ENCODE measurements around the gene CAMK1G. TPM values are rescaled to one million over a fixed set of nuclear protein-coding genes. Genes with fewer than 3 reads are reported as not detected.

The CAMK1G gene
- total and polyA plus RNA-seq, 10 of the 15 experiments (the other 5 are each of a cell fraction or from before 2014, with no cell fraction given), result 0.18 to 0.20 TPM; not detected in 8

DNA sequence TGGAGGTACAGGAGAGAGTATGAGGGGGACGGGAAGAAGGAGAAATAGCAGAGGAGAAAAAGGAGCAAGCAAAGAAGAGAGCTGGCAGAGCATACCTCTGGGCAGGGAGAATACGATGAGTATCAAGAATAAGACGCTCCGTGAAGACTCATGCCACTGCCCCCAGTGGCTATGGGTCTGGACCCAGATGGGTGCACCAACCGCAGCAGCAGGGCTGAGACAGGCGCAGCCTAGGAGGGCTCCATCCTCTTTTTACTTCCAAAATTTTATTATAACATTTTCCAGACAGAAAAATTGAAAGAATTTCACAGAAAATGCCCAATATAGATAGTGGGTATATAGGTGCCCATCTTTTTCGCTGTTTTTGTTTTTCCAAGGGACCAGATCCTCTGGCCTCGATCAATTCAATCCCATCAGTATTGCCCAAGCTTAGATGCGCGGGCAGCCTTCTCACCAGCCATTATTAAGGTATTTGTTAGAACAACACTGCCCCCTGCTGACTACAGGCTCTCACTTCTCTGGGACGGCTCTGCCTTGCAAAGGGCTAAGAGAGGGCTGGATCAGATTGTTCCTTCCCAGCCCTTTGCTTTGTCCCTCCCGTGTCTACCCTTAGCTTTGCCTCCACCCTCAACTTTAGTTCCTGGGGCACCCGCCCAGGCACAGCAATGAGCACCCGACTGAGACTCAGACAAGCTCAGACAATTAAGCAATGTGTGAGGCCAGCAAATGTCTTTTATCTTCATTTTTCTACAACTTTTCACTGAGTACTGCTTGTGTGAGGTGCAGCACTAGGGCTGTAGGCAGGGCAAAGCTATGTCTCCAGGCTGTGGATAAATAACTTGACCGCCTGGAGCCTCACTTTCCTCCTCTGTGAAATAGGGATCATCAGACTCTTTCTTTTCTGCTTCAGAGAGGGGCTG, 17.5 kb upstream of the CAMK1G start:
- in situ Hi-C loops (cut with MboI) (no loop called here), intact Hi-C loops (cut with micrococcal nuclease; ENCODE audit: unreplicated experiment) (loop anchor here (2.0 kb wide), 1 partner anchor 363 kb away; no protein-coding TSS in a partner anchor)
- FAIRE-seq, result peak; percentile 80
- H3K9ac ChIP-seq (ENCODE audit: control insufficient read depth, insufficient read depth, low read length), result no peak overlapping the region
- no peak overlapping the region for H3K4me3 ChIP-seq
- H3K79me2 ChIP-seq (ENCODE audit: control insufficient read depth, insufficient read depth, low read length), result no peaks in the 10 kb centered on the region
- no peaks in the 10 kb centered on the region for H3K9me3 ChIP-seq (replicated peaks; ENCODE audit: control insufficient read depth, insufficient read depth, low read length)
- 22% methylated on average over 15 of the region's 15 CpGs for WGBS (ENCODE audit: insufficient coverage, insufficient replicate concordance, low lambda C conversion rate, missing lambda C conversion rate)
- H3K4me1 ChIP-seq (ENCODE audit: control insufficient read depth, insufficient read depth, low read length), result no peaks in the 10 kb centered on the region
- H3K27ac ChIP-seq (ENCODE audit: control insufficient read depth, insufficient read depth), result no peak overlapping the region
- no peaks in the 10 kb centered on the region for H3K36me3 ChIP-seq (ENCODE audit: control insufficient read depth in 2 of 2, insufficient read depth in 2 of 2, low read length in 1 of 2)
- H2AFZ ChIP-seq (ENCODE audit: control insufficient read depth, low read depth, low read length), result no peak overlapping the region
- no TSS peak for BruUV-seq (replicated peaks)
- CTCF ChIA-PET, result interaction anchor here (0.6 to 24.2 kb wide), 63 partner anchors 8 to 950 kb away, joined by 3 to 307 read pairs (median 4); partner anchors contain the start of genes CAMK1G, G0S2, HSD11B1 and UTP25
- H3K4me2 ChIP-seq (ENCODE audit: control insufficient read depth, insufficient read depth), result no peak overlapping the region
- RAD21 ChIA-PET (ENCODE audit: unreplicated experiment), result interaction anchor here (0.6 to 2.4 kb wide), 6 partner anchors 18 to 365 kb away, joined by 3 to 11 read pairs (median 4); no protein-coding TSS in a partner anchor
- no peak for DNase-seq (ENCODE audit: low read depth, low spot score)
- no peaks in the 10 kb centered on the region for H4K20me1 ChIP-seq (ENCODE audit: control insufficient read depth, insufficient read depth)
- ATAC-seq, result peak; percentile 96
- POLR2A ChIA-PET, result no interaction called here
- H3K27me3 ChIP-seq (replicated peaks in 1 of 2; ENCODE audit: control insufficient read depth in 2 of 2, insufficient read depth in 2 of 2, low read length in 1 of 2), result peaks cover 0 to 5% of the 10 kb centered on the region in 2 experiments; a peak in 3 of 4 replicates
- SMC1A ChIA-PET (ENCODE audit: uncharacterized antibody, unreplicated experiment), result interaction anchor here (0.9 to 5.1 kb wide), 9 partner anchors 10 to 203 kb away, joined by 3 to 46 read pairs (median 4); no protein-coding TSS in a partner anchor
- TF ChIP-seq BHLHE40 (IDR thresholded peaks at IDR 0.05; ENCODE audit: borderline replicate concordance in 1 of 2, low read depth in 2 of 2, low read length in 1 of 2) (no peak), ZNF622 (IDR thresholded peaks at IDR 0.05) (no peak), STAT3 (IDR thresholded peaks at IDR 0.05; ENCODE audit: low read depth, low read length) (no peak), NFXL1 (IDR thresholded peaks at IDR 0.05; ENCODE audit: borderline replicate concordance) (no peak), YY1 (IDR thresholded peaks at IDR 0.05; ENCODE audit: low read depth, low read length) (peak; percentile 73), SMC3 (IDR thresholded peaks at IDR 0.05; ENCODE audit: borderline replicate concordance, low read length) (peak; percentile 39; the same call in 1 of the 2 replicates), MEF2A (IDR thresholded peaks at IDR 0.05; ENCODE audit: insufficient read depth, low read depth, low read length) (no peak), EP300 (IDR thresholded peaks at IDR 0.05; ENCODE audit: borderline replicate concordance in 1 of 2, control insufficient read depth in 1 of 2, low read depth in 2 of 2, low read length in 2 of 2) (no peak), ZNF24 (IDR thresholded peaks at IDR 0.05) (no peak), NFYA (IDR thresholded peaks at IDR 0.05; ENCODE audit: borderline replicate concordance, low read depth, low read length) (no peak), RAD21 (IDR thresholded peaks at IDR 0.05; ENCODE audit: insufficient read depth, low read depth, low read length) (peak; percentile 68)
- TF ChIP-seq, protein P1, sequence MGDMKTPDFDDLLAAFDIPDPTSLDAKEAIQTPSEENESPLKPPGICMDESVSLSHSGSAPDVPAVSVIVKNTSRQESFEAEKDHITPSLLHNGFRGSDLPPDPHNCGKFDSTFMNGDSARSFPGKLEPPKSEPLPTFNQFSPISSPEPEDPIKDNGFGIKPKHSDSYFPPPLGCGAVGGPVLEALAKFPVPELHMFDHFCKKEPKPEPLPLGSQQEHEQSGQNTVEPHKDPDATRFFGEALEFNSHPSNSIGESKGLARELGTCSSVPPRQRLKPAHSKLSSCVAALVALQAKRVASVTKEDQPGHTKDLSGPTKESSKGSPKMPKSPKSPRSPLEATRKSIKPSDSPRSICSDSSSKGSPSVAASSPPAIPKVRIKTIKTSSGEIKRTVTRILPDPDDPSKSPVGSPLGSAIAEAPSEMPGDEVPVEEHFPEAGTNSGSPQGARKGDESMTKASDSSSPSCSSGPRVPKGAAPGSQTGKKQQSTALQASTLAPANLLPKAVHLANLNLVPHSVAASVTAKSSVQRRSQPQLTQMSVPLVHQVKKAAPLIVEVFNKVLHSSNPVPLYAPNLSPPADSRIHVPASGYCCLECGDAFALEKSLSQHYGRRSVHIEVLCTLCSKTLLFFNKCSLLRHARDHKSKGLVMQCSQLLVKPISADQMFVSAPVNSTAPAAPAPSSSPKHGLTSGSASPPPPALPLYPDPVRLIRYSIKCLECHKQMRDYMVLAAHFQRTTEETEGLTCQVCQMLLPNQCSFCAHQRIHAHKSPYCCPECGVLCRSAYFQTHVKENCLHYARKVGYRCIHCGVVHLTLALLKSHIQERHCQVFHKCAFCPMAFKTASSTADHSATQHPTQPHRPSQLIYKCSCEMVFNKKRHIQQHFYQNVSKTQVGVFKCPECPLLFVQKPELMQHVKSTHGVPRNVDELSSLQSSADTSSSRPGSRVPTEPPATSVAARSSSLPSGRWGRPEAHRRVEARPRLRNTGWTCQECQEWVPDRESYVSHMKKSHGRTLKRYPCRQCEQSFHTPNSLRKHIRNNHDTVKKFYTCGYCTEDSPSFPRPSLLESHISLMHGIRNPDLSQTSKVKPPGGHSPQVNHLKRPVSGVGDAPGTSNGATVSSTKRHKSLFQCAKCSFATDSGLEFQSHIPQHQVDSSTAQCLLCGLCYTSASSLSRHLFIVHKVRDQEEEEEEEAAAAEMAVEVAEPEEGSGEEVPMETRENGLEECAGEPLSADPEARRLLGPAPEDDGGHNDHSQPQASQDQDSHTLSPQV (IDR thresholded peaks at IDR 0.05), result no peak
- TF ChIP-seq, protein P2, sequence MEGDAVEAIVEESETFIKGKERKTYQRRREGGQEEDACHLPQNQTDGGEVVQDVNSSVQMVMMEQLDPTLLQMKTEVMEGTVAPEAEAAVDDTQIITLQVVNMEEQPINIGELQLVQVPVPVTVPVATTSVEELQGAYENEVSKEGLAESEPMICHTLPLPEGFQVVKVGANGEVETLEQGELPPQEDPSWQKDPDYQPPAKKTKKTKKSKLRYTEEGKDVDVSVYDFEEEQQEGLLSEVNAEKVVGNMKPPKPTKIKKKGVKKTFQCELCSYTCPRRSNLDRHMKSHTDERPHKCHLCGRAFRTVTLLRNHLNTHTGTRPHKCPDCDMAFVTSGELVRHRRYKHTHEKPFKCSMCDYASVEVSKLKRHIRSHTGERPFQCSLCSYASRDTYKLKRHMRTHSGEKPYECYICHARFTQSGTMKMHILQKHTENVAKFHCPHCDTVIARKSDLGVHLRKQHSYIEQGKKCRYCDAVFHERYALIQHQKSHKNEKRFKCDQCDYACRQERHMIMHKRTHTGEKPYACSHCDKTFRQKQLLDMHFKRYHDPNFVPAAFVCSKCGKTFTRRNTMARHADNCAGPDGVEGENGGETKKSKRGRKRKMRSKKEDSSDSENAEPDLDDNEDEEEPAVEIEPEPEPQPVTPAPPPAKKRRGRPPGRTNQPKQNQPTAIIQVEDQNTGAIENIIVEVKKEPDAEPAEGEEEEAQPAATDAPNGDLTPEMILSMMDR (IDR thresholded peaks at IDR 0.05 in 2 of 3, conservative IDR thresholded peaks at IDR 0.05 in 1 of 3; ENCODE audit: control insufficient read depth in 2 of 3, extremely low read depth in 1 of 3, insufficient read depth in 1 of 3, low read depth in 3 of 3, low read length in 3 of 3), result peak; percentile 76 to 87 (median 82)
- TF ChIP-seq, protein P3, sequence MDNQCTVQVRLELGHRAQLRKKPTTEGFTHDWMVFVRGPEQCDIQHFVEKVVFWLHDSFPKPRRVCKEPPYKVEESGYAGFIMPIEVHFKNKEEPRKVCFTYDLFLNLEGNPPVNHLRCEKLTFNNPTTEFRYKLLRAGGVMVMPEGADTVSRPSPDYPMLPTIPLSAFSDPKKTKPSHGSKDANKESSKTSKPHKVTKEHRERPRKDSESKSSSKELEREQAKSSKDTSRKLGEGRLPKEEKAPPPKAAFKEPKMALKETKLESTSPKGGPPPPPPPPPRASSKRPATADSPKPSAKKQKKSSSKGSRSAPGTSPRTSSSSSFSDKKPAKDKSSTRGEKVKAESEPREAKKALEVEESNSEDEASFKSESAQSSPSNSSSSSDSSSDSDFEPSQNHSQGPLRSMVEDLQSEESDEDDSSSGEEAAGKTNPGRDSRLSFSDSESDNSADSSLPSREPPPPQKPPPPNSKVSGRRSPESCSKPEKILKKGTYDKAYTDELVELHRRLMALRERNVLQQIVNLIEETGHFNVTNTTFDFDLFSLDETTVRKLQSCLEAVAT (IDR thresholded peaks at IDR 0.05), result no peak

Measured in GM12878 (cell line).